22Rv1 (cell line): ENCODE results near the gene LILRB4.

ENCODE experiments used
- ZFX ChIP-seq: fragments of 450-650 bp; IDR thresholded peaks from 2 replicates; pipeline ENCODE4 v1.6.1; 2017; ENCODE audit warnings: antibody characterized with exemption, borderline replicate concordance
- TF ChIP-seq, protein P1 (sequence below): fragments of 450-650 bp; IDR thresholded peaks from 2 replicates; pipeline ENCODE4 v1.5.1; 2017; ENCODE audit warnings: mild to moderate bottlenecking

DNA sequence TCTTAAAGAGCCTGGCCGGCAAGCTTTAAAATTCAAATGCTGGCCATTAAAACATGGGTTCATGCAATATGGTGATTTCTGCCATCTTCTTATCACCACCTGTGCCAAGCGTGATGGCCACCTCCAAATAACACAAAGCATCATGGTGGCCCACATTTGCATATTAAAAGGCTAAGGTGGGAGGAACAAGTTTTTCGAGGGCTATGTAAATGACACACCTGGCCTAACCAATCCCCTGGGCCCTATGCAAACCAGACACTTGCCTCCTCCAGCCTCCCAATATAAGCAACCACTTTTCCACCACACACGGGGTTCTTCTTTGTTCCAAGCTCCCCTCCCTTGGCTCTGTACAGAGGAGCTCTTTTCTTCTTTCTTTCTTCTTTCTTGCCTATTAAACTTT is 14.4 kb downstream of the LILRB4 start:
- TF ChIP-seq, protein P1, sequence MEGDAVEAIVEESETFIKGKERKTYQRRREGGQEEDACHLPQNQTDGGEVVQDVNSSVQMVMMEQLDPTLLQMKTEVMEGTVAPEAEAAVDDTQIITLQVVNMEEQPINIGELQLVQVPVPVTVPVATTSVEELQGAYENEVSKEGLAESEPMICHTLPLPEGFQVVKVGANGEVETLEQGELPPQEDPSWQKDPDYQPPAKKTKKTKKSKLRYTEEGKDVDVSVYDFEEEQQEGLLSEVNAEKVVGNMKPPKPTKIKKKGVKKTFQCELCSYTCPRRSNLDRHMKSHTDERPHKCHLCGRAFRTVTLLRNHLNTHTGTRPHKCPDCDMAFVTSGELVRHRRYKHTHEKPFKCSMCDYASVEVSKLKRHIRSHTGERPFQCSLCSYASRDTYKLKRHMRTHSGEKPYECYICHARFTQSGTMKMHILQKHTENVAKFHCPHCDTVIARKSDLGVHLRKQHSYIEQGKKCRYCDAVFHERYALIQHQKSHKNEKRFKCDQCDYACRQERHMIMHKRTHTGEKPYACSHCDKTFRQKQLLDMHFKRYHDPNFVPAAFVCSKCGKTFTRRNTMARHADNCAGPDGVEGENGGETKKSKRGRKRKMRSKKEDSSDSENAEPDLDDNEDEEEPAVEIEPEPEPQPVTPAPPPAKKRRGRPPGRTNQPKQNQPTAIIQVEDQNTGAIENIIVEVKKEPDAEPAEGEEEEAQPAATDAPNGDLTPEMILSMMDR = no peak
- no peak for TF ChIP-seq ZFX
